ENCODE measurements around the gene DNAJC15.
"Not testable (repeated sequence)": the region's sequence is repeated elsewhere in the genome, so short reads cannot be mapped to it uniquely, and the experiment has no call there.

DNAJC15 gene

DNA sequence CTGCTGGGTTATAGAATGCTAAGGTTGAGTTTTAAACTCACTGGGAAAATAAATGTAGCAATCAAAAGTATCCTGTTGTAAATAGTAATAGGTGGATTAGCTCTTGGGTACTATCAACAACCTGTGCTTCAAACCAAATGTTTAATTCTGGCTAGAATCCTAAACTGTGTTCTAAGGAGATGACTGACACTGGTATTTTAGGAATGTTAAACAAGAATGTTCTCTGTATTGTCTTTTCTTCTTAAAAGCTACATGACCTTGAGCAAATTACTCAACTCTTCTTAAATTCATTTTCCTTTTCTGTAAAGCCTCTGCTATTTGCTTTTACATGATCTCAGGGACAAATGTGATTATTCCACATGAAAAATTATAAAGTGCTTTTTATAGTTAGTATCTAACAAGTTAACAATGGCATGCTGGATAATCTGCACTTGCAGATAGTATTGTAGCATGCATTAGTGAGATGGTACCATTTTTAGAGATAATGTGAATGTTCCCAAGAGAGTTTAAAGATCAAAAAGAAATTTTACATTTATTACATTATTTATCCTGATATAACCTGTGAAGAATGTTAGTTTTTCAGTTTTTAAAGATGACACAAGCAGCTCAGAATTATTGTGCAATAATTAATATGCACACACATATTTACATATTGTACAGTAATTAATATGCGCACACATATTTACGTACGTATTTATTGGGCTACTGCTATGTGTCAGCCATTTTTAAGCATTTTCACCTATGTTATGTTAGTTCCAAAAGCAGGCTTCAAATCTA lies 17.7 kb upstream of the DNAJC15 start:
- DNase-seq (ENCODE audit: low read depth): no peak

DNA sequence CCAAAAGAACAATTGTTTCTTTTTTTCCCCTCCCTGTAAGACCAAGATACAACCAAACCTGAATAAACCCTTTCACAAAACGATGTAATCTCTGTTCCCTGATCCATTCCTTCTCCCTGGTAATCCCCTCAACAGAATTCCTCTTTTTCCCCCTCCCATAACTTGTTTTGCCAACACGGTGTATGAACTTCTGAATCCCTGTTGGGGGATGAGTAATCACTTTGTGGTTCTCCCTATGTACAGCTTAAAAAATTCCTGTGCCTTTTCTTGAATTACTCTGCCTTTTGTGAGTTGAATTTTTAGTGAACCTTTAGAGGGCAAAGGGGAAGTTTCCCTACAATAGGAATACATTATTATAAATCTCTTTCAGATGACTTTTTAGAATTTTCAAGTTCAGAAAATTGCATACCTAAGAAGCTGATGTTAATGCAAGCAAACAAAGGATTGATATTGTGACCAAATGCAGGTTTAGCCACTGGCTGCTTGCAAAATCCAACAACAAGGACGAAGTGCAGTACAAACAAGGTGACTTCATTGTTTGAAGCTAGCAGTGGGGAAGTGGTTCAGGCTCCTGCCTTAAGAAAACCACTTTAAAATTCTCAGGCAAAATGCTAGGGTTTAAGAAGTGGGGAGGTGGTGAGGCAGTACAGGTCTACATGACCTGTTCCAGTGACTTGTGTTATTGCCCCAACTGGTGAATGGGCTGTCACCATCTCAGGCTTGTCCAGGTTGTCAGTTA lies 16.3 kb upstream of the DNAJC15 start:
- DNase-seq (ENCODE audit: low read depth): no peak

DNA sequence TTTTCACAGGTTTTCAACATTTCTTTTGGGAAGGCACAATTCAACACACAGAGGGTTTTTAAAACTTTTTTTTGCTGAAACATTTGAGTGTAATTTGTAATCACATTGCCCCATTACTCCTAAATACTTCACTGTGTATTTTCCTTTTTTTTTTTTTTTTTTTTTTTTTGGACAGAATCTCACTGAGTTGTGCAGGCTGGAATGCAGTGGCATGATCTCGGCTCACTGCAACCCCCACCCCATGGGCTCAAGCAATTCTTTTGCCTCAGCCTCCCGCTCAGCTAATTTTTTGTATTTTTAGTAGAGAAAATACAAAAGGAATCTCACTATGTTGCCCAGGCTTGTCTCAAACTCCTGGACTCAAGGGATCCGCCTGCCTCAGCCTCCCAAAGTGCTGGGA lies 14.8 kb upstream of the DNAJC15 start:
- no peak for DNase-seq (ENCODE audit: low read depth)

DNA sequence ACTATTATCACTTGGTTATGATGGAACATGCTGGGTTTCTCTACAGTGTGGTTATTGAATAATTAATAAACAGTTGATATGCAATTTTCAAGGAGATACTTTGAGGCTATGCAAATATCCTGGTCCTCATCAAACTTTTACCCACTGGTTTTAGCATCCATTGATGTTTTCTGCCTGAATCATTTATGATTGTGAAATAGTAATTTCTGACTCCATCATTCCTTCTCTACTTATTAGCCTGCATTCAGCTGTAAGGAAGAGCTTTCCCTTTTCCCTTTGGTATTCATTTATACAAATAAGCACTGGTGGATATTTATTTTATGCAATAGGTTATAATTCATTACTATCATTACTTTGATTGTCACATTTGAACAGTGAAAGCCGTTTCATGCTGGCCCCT lies 13.9 kb upstream of the DNAJC15 start:
- no peak for DNase-seq (ENCODE audit: low read depth)

DNA sequence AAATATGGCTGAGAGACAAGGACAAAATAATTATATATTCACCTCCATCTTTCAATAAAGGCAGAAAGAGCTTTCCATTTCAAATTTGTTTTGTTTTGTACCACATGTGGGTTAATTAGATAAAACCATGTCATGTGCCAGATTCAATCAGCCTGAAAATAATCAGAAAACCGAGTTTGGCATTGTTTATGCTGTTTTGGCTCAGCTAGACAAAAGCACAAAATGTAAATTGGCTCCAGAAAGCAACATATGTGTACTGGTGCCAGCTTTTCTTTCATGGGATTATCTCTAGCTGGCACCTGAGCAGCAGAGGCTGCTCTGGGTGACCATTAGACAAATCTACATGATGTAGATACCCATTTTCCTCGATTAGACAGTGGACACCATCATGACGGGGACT lies 9.2 kb upstream of the DNAJC15 start:
- DNase-seq (ENCODE audit: low read depth): no peak

DNA sequence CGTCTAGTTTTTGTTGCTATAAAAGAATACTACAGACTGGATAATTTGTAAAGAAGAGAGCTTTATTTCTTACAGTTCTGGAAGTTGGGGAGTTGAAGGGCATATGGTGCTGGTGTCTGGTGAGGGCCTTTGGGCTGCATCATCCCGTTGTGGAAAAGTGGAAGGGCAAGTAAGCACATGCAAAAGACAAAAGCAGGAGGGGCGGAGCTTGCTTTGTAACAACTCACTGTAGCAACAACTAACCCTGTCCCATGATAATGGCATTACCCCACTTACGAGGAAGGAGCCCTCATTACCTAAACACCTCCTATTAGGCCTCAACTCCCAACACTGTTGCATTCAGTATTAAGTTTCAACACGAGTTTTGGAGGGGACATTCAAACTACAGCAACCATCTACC lies 7.2 kb upstream of the DNAJC15 start:
- DNase-seq (ENCODE audit: low read depth): no peak

DNA sequence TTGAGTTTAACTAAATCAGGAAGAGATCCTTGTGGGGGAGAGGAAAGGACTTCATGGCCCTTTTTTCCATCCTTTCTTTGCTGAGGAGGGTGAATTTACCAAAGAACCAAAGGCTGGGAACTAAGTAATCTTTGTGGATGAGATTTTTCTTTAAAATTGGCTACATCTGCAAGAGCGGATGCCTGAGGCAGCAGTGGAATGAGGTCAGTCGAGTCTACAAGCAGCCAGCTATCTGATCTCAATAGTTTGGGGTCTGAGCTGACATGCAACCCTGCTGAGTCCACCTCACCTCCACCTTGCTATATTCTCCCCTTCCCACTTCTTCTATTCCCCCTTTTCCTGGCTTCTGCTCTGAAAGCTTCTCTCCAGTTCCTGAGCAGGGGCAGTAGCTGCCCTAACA lies 3.6 kb upstream of the DNAJC15 start:
- DNase-seq (ENCODE audit: low read depth): no peak

DNA sequence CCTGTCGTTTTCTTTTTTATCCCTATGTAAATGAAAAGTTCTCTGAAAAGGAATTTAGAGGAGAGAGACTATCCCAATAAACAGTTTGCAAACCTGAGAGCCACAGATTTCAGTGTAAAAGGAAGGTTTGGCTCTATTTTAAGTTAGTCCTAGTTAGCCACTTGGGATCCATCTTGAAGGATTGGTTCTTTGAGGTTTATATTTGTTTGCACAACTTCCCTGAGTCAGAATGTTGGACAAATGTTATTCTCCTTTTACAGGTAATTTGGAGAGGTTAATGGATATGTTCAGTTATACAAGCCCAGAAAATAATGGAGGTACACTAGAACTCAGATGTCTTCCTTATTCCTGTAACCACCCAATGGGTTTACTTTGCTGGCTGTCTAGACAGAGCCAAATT lies 2.6 kb upstream of the DNAJC15 start:
- DNase-seq (ENCODE audit: low read depth): no peak

DNA sequence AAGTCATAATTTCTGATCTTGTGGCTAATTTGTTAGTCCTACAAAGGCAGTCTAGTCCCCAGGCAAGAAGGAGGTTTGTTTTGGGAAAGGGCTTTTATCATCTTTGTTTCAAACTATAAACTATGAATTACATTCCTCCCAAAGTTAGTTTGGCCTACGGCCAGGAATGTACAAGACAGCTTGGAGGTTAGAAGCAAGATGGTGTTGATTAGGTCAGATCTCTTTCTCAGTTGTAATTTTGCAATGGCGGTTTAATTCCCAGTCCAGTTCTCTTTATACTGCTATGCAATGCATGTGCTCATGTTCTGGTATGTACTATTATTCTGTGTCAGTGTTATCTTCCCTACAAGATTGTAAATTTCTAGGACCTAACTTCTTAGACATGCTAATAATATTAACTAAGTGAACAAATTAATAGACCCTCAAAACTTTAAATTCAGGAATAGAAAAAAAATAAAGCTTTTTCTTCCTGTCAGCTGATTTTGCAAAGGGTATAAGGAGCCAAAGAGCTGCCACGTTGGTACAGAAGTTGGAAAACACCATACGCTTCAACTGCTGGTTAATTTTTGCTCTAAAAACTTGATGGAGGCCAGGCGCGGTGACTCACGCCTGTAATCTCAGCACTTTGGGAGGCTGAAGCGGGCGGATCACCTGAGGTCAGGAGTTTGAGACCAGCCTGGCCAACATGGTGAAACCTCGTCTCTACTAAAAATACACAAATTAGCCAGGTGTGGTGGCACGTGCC lies 1.3 kb upstream of the DNAJC15 start:
- DNase-seq (ENCODE audit: low read depth): no peak

DNA sequence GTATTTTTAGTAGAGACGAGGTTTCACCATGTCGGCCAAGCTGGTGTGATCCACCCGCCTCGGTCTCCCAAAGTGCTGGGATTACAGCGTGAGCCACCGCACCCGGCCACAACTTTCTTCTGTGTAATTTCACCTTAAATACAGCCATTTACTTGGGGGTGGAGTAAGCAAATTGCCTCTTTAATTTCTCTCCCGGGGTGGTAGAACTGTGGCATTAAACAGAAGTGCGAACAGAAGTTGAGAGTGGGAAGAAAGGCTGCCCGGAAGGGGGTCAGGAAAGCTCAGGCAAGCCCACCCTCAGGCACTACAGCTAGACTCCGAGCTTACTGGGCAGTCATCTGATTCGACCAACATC lies 475 bp upstream of the DNAJC15 start:
- DNase-seq (ENCODE audit: low read depth): no peak

DNA sequence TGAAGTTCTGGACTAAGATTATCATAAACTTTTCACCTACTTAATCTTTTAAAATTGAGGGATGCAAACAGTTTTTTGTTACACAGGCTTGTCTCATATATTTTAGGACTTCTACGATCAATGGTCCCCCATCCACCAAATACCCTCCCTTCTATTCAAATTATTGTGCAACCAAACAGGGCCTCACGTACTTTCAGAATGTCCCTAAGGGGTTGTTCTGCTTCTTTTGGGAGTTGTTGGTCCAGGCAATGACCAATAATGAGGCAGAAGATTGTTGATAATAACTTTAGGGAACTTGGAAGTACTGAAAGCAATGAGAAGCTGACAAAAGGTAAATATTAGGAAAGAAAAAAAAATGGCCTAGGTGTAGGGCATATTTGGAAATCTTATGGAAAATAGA lies 2.9 kb downstream of the DNAJC15 start:
- no peak for DNase-seq (ENCODE audit: low read depth)

DNA sequence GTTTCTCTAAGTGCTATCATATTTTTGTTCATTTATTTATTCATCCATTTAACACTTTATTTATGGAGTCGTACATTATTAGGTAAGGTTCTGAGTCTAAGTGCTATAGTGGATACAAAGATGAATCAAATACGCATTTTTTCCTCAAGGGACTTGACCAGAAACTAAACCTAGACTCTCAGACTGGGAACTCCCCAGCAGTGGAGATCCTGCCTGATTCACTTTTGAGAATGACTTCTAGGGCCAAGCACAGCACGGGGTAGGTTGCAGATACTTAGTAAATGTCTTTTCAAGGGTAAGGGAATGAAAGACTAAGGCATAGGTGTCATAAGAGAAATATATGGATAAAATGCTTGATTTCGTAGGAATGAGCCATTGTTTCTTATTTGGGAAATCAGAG lies 7.2 kb downstream of the DNAJC15 start:
- no peak for DNase-seq (ENCODE audit: low read depth)

DNA sequence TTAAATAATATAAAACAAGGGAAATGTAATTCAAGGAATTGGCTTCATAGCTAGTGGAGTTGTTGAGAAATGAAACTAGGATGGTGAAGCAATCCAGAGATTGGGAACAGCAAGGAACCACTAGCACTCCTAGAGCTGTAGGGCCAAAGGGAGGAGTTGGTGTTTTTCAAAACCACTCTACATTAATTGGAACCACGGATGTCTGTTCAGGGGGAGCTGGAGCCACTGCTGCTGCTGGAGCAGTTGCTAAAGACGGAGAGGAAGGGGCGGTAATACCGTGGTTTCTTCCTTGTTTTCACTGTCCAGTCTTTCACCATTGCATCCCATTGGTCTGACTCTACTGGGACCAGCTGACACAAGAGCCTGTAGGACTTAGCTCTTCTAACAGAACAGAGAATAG lies 8.5 kb downstream of the DNAJC15 start:
- no peak for DNase-seq (ENCODE audit: low read depth)

DNA sequence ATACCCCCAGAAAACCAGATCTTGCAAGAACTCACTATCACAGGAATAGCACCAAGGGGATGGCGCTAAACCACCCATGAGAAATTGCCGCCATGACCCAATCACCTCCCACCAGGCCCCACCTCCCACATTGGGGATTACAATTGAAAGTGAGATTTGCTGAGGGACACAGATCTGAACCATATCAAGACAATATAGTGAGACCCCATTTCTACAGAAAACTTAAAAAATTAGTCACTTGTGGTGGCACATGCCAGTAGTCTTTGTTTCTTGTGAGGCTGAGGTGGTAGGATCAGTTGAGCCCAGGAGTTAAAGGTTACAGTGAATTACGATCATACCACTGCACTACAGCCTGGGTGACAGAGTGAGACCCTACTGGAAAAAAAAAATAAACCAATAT lies 9.7 kb downstream of the DNAJC15 start:
- DNase-seq (ENCODE audit: low read depth): no peak

DNA sequence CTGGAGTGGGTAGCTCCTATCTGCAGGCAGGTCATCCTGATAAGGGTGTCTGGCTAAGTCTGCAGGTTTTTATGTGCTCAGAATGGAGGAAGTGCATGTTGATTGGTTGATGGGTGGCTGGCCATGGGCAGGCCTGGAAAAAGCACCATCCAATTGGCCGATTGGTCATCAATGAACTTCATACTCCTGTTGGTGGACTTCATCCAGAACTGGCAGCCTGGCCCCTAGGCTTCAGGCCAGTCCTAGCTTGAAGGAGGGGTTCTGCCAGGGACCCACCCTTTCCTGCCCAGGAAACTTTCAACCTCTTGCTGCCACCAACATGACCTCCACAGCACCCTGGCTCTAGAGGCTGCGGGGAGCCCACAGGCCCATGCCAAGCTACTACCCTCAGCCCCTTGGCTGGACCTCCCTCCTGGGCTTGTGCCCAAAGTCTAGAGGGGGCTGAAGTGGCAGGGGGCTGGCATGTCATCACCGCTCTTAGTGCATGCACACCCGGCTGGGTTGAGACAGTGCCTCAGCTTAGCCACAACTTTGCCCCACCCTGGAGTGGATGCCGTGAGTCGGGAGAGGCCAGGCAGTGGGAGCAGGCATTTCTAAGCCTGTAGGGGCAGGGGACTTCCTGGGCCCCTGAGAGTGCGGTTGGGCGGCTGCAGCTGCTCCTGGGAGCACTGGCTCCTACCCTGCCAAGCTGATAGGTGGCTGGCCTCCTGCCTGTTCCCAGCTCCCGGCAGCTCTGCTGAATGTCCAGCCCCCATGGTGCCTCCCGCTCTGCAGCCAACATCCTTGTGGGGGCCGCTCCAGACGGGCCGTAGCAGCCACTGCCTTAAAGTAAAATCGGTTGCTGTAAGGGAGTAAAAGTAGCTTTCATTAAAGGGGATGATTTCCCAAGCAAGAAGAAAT lies 13.2 kb downstream of the DNAJC15 start:
- no peak for DNase-seq (ENCODE audit: low read depth)

DNA sequence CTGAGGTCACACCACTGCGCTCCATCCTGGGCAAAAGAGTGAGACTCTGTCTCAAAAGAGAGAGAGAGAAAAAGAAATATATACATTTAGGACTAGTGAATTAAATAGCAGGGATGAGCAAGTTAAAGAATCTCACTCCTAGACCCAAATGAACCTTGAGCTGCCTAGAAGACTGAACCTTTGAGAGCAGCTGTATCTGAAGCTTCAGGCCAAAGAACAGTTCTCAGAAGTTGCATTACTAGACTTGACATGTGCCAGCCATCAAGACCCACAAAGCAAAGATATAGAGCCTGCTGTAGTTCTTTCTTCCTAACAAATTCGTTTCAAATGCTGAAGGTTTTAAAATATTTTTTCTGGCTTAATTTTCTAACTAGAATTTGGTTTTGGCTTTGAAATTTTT lies 16.6 kb downstream of the DNAJC15 start:
- DNase-seq (ENCODE audit: low read depth): no peak

DNA sequence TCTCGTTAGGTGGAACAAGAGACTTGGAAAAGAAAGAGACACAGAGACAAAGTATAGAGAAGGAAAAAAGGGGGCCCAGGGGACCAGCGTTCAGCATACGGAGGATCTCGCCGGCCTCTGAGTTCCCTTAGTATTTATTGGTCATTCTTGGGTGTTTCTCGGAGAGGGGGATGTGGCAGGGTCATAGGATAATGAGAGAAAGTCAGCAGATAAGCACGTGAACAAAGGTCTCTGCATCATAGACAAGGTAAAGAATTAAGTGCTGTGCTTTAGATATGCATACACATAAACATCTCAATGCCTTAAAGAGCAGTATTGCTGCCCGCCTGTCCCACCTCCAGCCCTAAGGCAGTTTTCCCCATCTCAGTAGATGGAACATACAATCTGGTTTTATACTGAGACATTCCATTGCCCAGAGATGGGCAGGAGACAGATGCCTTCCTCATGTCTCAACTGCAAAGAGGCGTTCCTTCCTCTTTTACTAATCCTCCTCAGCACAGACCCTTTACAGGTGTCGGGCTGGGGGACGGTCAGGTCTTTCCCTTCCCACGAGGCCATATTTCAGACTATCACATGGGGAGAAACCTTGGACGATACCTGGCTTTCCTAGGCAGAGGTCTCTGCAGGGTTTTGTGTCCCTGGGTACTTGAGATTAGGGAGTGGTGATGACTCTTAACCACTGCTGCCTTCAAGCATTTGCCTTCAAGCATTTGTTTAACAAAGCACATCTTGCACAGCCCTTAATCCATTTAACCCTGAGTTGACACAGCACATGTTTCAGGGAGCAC lies 17.4 kb downstream of the DNAJC15 start:
- not testable (repeated sequence) for DNase-seq (ENCODE audit: low read depth)

DNA sequence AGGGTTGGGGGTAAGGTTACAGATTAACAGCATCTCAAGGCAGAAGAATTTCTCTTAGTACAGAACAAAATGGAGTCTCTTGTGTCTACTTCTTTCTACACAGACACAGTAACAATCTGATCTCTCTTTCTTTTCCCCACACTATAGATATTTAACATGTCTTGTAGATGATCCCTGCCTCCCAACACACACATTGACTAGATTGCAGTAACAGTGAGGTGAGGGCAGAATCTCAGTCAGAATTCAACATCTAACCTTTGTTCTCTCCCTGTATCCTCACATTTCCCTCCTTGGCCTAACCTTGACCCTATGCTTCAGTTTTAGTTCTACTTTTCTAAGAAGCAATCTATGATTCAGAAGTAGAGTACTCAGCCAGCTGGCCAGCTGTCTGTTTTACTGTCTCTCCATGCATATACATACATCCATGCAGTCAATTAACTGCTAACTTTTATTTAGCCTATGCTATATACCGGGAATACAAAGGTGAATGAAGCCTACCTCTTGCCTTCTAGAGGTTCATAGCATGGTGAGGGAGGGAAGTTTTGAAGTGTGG lies 18.1 kb downstream of the DNAJC15 start:
- DNase-seq (ENCODE audit: low read depth): no peak

DNA sequence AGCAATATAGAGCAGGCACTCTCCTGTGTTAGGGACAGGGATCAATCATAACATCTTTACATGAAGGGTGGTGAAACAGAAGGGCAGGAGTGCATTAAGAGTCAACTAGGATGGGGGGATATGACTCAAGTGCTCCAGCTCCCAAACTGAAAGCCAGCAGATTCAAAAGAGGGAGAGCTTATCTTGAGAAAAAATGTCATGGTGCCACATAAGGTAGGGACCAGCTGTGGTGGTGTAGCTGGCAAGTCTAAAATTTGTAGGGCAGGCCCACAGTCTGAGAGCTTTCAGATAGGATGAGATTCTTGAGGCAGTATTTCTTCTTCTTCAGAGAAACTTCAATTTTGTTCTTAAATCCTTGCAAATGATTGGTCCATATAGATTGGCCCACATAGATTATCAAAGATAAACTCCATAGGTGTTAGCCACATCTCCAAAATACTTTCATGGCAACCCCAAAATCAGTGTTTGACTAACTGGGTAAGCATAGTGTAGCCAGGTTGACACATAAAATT lies 19.1 kb downstream of the DNAJC15 start:
- no peak for DNase-seq (ENCODE audit: low read depth)

DNA sequence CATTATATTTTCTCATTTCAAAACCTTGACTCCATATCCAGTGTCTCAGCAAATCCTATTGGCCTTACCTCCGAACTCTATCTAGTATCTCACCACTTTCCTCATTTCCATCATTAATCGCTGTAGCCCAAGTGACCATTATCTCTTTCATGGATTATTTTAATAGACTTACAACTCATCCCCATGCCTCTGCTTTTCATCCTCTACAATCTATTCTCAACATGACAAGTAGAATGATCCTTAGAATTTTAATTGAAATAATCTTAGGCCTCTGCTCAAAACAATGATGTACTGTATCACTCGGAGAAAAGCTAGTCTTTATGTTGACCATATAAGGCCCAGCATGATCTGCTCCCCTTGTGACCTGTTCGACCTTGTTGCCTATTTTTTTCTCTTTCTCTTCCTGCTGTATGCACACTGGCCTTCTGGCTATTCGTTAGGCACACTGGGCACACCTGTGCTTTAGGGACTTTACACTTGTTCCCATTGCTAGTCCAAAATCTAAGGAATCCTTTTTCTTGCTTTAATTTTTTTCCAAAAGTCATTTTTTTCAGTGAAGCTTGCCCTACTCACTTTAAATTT lies 21.4 kb downstream of the DNAJC15 start:
- DNase-seq (ENCODE audit: low read depth): no peak
